Ovary (tissue), 9 donors: ENCODE measurements around the gene PCDHA6. TPM values are rescaled to one million over a fixed set of nuclear protein-coding genes. Genes with fewer than 3 reads are reported as not detected.
"Not testable (repeated sequence)": the region's sequence is repeated elsewhere in the genome, so short reads cannot be mapped to it uniquely, and the experiment has no call there.

Experiments used
- DNase-seq, 5 donors: peaks; one replicate each; pipeline ENCODE4 v3.0.0-alpha.2; 2019 to 2020
- H3K27ac ChIP-seq, 2 donors: fragments of 200-600 bp; one replicate each; pipeline versions ENCODE4 v1.5.1 to v1.8.0; 2019 to 2022
- H3K27me3 ChIP-seq: fragments of 200-600 bp; one replicate; pipeline ENCODE4 v1.8.0; 2022
- H3K36me3 ChIP-seq: fragments of 200-600 bp; sonication (generic); one replicate; pipeline ENCODE4 v1.5.1; 2019
- H3K4me1 ChIP-seq: one replicate; pipeline ENCODE4 v1.8.1; 2013; ENCODE audit warnings: mild to moderate bottlenecking, moderate library complexity; ENCODE audit not compliant: insufficient read depth
- H3K4me3 ChIP-seq: fragments of 200-600 bp; sonication (generic); one replicate; pipeline ENCODE4 v1.5.1; 2017
- H3K9me3 ChIP-seq, 2 donors: fragments of 200-600 bp in 1 of 2; sonication (generic) in 1 of 2; one replicate each; pipeline versions ENCODE4 v1.5.1 to v1.8.1; 2013 to 2019; ENCODE audit warnings: mild to moderate bottlenecking in 1 of 2, moderate library complexity in 1 of 2
- EP300 ChIP-seq: sonication (generic); formaldehyde crosslinking; IDR thresholded peaks from one replicate; pipeline ENCODE4 v1.6.1; 2017; ENCODE audit warnings: antibody characterized with exemption
- POLR2A ChIP-seq: fragments of 450-650 bp; IDR thresholded peaks from one replicate; pipeline ENCODE4 v1.6.1; 2017; ENCODE audit warnings: antibody characterized with exemption, mild to moderate bottlenecking, moderate library complexity
- WGBS, 3 donors: extraction: QIAGEN DNeasy Blood & Tissue Kit in 1 of 3; methylation state at CpG; one replicate each; pipeline versions ENCODE4 v1.1.5 to v1.1.7; 2013 to 2017; 5-methylcytosine and 5-hydroxymethylcytosine counted together
- intact Hi-C, 4 donors: fragments of 100-400 bp; cut with DNase I; formaldehyde crosslinking; loops; one replicate each; pipeline versions ENCODE4 v1.11.0 to v1.15.1; 2022 to 2023
- polyA plus RNA-seq, 2 donors: library from polyadenylated mRNA; stranded (reverse); fragments of 200-250 nt in 1 of 2; fragments of 350-450 nt in 1 of 2; fragmentation: Illumina TruSeq in 1 of 2; extraction: RNeasy Lipid Tissue Mini Kit (QIAGEN cat#74804) in 1 of 2; gene quantifications; one replicate each; pipeline ENCODE4 v1.2.3, GENCODE V29; 2013 to 2014
- total RNA-seq, 7 donors: library from RNA; depleted of rRNA in 2 of 7; stranded (reverse); fragments of >200 nt in 2 of 7; fragmentation: NEBNext Ultra II Directional in 3 of 7; extraction: Animal tissue kit (Norgen Biotek cat#: 25700) in 3 of 7; gene quantifications; one replicate each; pipeline versions ENCODE4 v1.1.0 to v1.2.4, GENCODE V29; 2016 to 2023
- TF ChIP-seq, protein P1 (sequence below), 3 donors: fragments of 450-650 bp in 2 of 3; fragments of 200-600 bp in 1 of 3; IDR thresholded peaks; one replicate each; pipeline versions ENCODE4 v1.5.1 to v1.8.0; 2016 to 2022; ENCODE audit warnings: antibody characterized with exemption in 3 of 3, mild to moderate bottlenecking in 1 of 3
- donor health status: DM: no; HTN: no; CAD: no; lungs with moderate emphysema.
- donor health status: DM: no; HTN: no; CAD: no.
- donor health status: Bipolar disorder and iron deficiency.
- donor health status: DM: yes; HTN: yes; CAD: no.
- donor health status: DM: no; HTN: no; CAD: no.
- donor health status: DM: yes; HTN: yes; CAD: no.

The PCDHA6 gene
- total and polyA plus RNA-seq, 9 donors = 0.18 to 1.7 (median 0.92) TPM

DNA sequence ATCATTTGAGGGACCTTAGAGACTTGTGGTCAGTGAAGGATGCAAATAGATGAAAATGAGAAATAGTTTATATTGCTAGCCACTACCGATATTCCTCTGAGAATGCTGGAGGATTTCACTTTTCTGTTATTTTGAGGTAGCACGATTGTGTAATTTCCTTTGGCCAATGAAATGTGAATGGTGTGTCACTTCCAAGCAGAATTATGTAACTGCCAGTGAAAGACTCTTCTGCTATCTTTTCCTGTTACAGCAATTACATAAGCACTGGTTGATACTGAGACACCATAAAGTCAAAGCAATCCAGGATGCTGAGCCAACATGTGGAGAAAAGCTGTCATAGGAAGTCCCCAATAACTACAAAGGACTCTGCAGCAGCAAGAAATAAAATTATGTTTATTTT, 36.7 kb upstream of the PCDHA6 start:
- peaks cover 0 to 35% of the 10 kb centered on the region in 2 donors for H3K9me3 ChIP-seq
- 26 to 49% (median 44%) methylated on average over 2 of the region's 2 CpGs for WGBS, 3 donors

GRCh38 chr5:140794595-140795258, 33.0 kb upstream of the PCDHA6 start, which contains the start of gene PCDHA2:
TSS of gene PCDHA2 (plus strand) at chr5:140794852.
- no peaks in the 10 kb centered on the region for H3K4me1 ChIP-seq
- TF ChIP-seq EP300 (no peak), POLR2A (no peak)
- TF ChIP-seq, protein P1, sequence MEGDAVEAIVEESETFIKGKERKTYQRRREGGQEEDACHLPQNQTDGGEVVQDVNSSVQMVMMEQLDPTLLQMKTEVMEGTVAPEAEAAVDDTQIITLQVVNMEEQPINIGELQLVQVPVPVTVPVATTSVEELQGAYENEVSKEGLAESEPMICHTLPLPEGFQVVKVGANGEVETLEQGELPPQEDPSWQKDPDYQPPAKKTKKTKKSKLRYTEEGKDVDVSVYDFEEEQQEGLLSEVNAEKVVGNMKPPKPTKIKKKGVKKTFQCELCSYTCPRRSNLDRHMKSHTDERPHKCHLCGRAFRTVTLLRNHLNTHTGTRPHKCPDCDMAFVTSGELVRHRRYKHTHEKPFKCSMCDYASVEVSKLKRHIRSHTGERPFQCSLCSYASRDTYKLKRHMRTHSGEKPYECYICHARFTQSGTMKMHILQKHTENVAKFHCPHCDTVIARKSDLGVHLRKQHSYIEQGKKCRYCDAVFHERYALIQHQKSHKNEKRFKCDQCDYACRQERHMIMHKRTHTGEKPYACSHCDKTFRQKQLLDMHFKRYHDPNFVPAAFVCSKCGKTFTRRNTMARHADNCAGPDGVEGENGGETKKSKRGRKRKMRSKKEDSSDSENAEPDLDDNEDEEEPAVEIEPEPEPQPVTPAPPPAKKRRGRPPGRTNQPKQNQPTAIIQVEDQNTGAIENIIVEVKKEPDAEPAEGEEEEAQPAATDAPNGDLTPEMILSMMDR (IDR thresholded peaks at IDR 0.05) = no peak
- WGBS, 3 donors = 15 to 23% (median 18%) methylated on average over 27 of the region's 27 CpGs
- peaks cover 0 to 15% of the 10 kb centered on the region in 2 donors for H3K9me3 ChIP-seq
- DNase-seq = no peak
- intact Hi-C loops = no loop called here
- H3K27ac ChIP-seq = no peak within 1 kb of the TSS
- H3K4me3 ChIP-seq = peak within 1 kb of the TSS; percentile 12
- H3K27me3 ChIP-seq = no peaks in the 10 kb centered on the region
- no peaks in the 10 kb centered on the region for H3K36me3 ChIP-seq

More for the DNA sequence above, 36.7 kb upstream of the PCDHA6 start:
- H3K27me3 ChIP-seq = no peaks in the 10 kb centered on the region
- intact Hi-C loops = no loop called here
- TF ChIP-seq, protein P1 (IDR thresholded peaks at IDR 0.05) = no peak
- no peak for TF ChIP-seq POLR2A
- TF ChIP-seq EP300 = no peak
- H3K4me3 ChIP-seq = no peak overlapping the region
- H3K27ac ChIP-seq = no peak overlapping the region
- no peaks in the 10 kb centered on the region for H3K36me3 ChIP-seq
- no peak for DNase-seq
- no peaks in the 10 kb centered on the region for H3K4me1 ChIP-seq

GRCh38 chr5:140795259-140795641, 32.5 kb upstream of the PCDHA6 start:
- peak overlapping the region; percentile 12 for H3K4me3 ChIP-seq
- H3K27me3 ChIP-seq = no peaks in the 10 kb centered on the region
- intact Hi-C loops = no loop called here
- H3K36me3 ChIP-seq = no peaks in the 10 kb centered on the region
- H3K27ac ChIP-seq = no peak overlapping the region
- peaks cover 0 to 15% of the 10 kb centered on the region in 2 donors for H3K9me3 ChIP-seq
- TF ChIP-seq, protein P1 (IDR thresholded peaks at IDR 0.05) = no peak
- TF ChIP-seq POLR2A (no peak), EP300 (no peak)
- no peak for DNase-seq
- H3K4me1 ChIP-seq = no peaks in the 10 kb centered on the region
- WGBS, 3 donors = 15 to 23% (median 23%) methylated on average over 15 of the region's 15 CpGs

- DNase-seq, H3K36me3 ChIP-seq, H3K4me1 ChIP-seq, H3K27me3 ChIP-seq, H3K27ac ChIP-seq, H3K4me3 ChIP-seq, intact Hi-C loops: not testable (repeated sequence)
- 42 to 60% (median 57%) methylated on average over 63 to 72 of the region's 72 CpGs for WGBS, 3 donors
- peaks cover 0 to 15% of the 10 kb centered on the region in 2 donors for H3K9me3 ChIP-seq
These were observed 31.6 kb upstream of the PCDHA6 start for GRCh38 chr5:140796072-140796717.

DNA sequence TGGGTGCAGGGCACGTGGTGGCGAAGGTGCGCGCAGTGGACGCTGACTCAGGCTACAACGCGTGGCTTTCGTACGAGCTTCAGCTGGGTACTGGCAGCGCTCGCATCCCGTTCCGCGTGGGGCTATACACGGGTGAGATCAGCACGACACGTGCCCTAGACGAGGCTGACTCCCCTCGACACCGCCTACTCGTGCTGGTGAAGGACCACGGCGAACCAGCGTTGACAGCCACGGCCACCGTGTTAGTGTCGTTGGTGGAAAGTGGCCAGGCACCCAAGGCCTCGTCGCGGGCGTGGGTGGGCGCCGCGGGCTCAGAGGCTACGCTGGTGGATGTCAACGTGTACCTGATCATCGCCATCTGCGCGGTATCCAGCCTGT, 31.1 kb upstream of the PCDHA6 start:
- TF ChIP-seq, protein P1 (IDR thresholded peaks at IDR 0.05) = no peak
- TF ChIP-seq POLR2A (no peak), EP300 (no peak)
- Histone ChIP-seq H3K4me1 (no peaks in the 10 kb centered on the region), H3K4me3 (no peak overlapping the region), H3K36me3 (no peaks in the 10 kb centered on the region), H3K9me3 (peaks cover 0 to 15% of the 10 kb centered on the region in 2 donors), H3K27me3 (no peaks in the 10 kb centered on the region), H3K27ac (no peak overlapping the region)
- 48 to 61% (median 60%) methylated on average over 38 to 39 of the region's 39 CpGs for WGBS, 3 donors
- intact Hi-C loops = no loop called here
- DNase-seq = no peak
